ENCODE results near the gene WASHC3. TPM values are rescaled to one million over a fixed set of nuclear protein-coding genes. Genes with fewer than 3 reads are reported as not detected.

The WASHC3 gene
- total RNA-seq, 4 donors from 2014 or later: 35.7 to 80.9 (median 47.0) TPM

DNA sequence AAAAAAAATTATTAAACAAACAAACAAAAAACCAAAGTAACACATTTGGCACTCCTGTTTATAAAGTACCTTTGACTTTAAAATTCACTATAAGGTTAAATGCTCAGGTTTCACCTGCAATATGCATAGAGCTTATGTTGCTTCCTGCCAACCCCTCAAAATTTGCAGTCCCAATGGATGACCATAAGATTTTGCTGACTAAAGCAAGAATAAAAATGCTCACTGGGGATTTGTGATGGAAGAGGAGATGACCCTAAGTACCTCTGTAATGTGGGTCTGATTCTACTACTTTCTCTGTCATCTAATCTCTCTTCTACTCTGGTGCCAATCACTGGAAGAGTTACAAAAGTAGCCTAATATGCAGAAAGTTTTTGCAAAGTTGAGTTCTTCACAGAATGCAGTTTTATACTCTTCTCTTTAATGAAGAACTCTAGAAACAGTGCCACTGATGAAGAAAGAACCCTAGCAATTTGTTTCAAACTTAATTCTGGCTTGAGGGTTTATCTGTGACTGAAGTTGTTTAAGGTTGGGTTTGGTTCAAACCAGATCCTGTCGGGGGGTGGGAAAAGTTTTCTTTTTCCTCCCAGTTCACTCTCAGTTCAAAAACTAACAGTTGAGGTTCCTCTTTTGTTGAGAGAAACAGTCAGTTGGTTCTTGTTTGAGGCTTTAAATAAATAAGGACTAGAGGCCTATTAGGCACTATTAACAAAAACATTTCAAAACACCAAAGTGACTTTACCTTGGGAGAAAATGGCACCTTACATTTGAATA lies 10.9 kb downstream of the WASHC3 start:
- no peaks in the 10 kb centered on the region for H3K27me3 ChIP-seq
- H3K4me1 ChIP-seq: no peaks in the 10 kb centered on the region
- H3K36me3 ChIP-seq: peaks cover 0 to 61% (median 0%) of the 10 kb centered on the region in 3 donors
- no peak overlapping the region for H3K27ac ChIP-seq
- no peaks in the 10 kb centered on the region for H3K9me3 ChIP-seq
- DNase-seq: no peak
- no peak for TF ChIP-seq POLR2A (IDR thresholded peaks at IDR 0.05)
- TF ChIP-seq, protein P1, sequence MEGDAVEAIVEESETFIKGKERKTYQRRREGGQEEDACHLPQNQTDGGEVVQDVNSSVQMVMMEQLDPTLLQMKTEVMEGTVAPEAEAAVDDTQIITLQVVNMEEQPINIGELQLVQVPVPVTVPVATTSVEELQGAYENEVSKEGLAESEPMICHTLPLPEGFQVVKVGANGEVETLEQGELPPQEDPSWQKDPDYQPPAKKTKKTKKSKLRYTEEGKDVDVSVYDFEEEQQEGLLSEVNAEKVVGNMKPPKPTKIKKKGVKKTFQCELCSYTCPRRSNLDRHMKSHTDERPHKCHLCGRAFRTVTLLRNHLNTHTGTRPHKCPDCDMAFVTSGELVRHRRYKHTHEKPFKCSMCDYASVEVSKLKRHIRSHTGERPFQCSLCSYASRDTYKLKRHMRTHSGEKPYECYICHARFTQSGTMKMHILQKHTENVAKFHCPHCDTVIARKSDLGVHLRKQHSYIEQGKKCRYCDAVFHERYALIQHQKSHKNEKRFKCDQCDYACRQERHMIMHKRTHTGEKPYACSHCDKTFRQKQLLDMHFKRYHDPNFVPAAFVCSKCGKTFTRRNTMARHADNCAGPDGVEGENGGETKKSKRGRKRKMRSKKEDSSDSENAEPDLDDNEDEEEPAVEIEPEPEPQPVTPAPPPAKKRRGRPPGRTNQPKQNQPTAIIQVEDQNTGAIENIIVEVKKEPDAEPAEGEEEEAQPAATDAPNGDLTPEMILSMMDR (IDR thresholded peaks at IDR 0.05): no peak
- H3K4me3 ChIP-seq: no peak overlapping the region

DNA sequence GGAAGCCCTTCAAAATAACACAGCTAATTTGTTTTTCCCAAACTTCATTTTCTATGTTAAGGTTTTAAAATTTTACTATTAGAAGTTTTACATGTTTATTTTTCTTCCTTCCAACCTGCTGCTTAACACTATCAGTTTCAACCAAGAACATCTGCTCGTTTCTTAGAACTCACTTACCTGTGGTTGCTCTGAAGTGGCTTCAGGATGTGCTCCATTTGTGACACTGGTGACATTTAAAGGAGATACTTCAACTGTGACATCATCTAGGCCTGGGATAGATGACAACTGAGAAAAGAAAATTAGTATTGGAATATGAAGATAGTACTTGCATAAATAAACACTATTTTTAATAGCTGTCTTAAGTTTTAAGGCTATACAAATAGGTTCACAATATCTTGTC lies 17.9 kb downstream of the WASHC3 start:
- TF ChIP-seq, protein P1 (IDR thresholded peaks at IDR 0.05): no peak
- TF ChIP-seq POLR2A (IDR thresholded peaks at IDR 0.05): no peak
- Histone ChIP-seq H3K27ac (no peak overlapping the region), H3K4me3 (no peak overlapping the region), H3K4me1 (no peaks in the 10 kb centered on the region), H3K36me3 (peaks cover 0 to 55% (median 0%) of the 10 kb centered on the region in 3 donors), H3K27me3 (no peaks in the 10 kb centered on the region), H3K9me3 (no peaks in the 10 kb centered on the region)
- DNase-seq: no peak

DNA sequence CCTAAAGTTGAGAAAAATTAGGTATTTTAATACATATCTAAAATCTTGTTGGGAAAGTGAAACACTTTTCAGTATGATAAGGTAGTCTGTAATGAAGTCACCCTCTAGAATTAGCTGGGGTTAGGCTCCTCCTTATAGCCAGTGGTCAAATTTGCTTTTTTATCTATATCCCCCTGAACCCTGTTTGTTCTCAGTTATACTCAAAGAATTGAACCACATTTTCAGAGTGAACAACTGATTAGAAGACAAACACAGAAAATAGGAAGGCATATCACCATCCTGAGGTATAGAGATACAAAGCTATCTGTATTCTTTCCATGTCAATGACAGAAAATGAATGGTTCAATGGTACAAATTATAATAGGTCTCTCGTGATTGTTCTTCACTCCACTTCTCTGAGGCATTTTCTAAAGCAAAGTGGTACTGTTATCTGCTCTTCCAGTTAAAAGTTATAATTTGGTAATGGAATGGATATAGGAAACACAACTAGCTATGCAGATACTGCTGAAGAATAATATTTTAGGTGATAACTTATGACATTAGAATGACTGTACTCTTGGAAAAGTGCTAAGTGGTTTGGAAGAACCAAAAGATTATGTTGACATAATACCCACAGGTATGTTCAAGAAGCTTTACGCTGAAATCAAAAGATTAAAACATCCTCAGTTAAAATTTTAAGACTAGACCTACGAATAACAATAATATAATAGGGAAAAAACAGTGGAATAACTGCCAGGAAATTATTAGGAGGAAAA lies 27.6 kb downstream of the WASHC3 start:
- Histone ChIP-seq H3K4me1 (no peaks in the 10 kb centered on the region), H3K27me3 (no peaks in the 10 kb centered on the region), H3K9me3 (no peaks in the 10 kb centered on the region), H3K36me3 (peaks cover 0 to 43% (median 0%) of the 10 kb centered on the region in 3 donors), H3K27ac (no peak overlapping the region), H3K4me3 (no peak overlapping the region)
- no peak for DNase-seq
- TF ChIP-seq, protein P1 (IDR thresholded peaks at IDR 0.05): no peak
- TF ChIP-seq POLR2A (IDR thresholded peaks at IDR 0.05): no peak

DNA sequence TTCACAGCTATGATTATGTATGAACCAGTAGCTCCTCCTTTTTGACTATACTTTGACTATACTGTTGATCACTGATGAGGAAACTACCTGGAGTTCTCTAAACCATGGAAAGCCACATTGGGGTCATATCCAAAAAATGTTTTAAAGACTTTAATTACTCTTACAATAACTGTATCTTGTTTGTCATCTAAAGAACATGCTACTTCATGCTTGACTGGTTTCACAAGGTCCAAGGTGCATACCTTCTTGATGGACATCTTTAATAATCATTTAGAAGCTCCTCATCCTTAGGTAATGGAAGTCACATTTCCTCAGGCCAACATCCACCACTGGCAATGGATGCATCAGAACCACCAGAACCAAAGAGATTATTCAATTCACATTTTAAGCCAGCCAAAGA lies 29.9 kb downstream of the WASHC3 start:
- Histone ChIP-seq H3K4me3 (no peak overlapping the region), H3K4me1 (no peaks in the 10 kb centered on the region), H3K36me3 (peaks cover 0 to 22% (median 0%) of the 10 kb centered on the region in 3 donors), H3K9me3 (no peaks in the 10 kb centered on the region), H3K27me3 (no peaks in the 10 kb centered on the region), H3K27ac (no peak overlapping the region)
- TF ChIP-seq, protein P1 (IDR thresholded peaks at IDR 0.05): no peak
- DNase-seq: no peak

DNA sequence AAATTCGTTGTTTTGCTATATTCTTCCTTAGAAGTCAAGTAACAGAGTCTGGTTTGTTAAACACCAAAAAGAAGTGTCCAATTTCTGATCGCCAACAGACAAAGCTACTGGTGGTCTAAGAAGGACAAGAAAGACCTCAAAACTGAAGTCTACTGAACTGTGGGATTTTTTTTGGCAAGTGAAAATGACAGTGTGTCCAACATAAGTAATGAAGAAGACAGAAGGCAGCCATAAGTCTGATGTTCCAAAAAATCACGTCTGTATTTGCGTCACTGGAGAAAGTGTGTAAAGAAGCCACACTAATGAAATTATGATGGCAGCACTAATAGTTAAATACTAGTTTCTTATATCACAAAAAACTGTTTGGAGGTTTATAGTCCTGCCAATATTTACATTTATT lies 32.6 kb downstream of the WASHC3 start:
- Histone ChIP-seq H3K4me1 (no peaks in the 10 kb centered on the region), H3K36me3 (no peaks in the 10 kb centered on the region), H3K27ac (no peak overlapping the region), H3K4me3 (no peak overlapping the region), H3K9me3 (no peaks in the 10 kb centered on the region), H3K27me3 (no peaks in the 10 kb centered on the region)
- no peak for DNase-seq
- TF ChIP-seq, protein P1 (IDR thresholded peaks at IDR 0.05): no peak
- TF ChIP-seq POLR2A (IDR thresholded peaks at IDR 0.05): no peak
